Muscle layer of colon (tissue), 2 donors: ENCODE data around the gene ARL6IP1.
"Not testable (repeated sequence)": the region's sequence is repeated elsewhere in the genome, so short reads cannot be mapped to it uniquely, and the experiment has no call there.

Experiments used
- H3K27ac ChIP-seq: one replicate; pipeline ENCODE4 v1.7.0; 2013; ENCODE audit warnings: low read depth, mild to moderate bottlenecking, low read length, moderate library complexity
- H3K27me3 ChIP-seq, 2 donors: one replicate each; pipeline ENCODE4 v1.7.0; 2013; ENCODE audit warnings: low read length in 2 of 2, mild to moderate bottlenecking in 2 of 2; ENCODE audit not compliant: insufficient read depth in 2 of 2, control insufficient read depth in 1 of 2
- H3K36me3 ChIP-seq: one replicate; pipeline ENCODE4 v1.7.0; 2013; ENCODE audit warnings: mild to moderate bottlenecking, low read length; ENCODE audit not compliant: insufficient read depth
- H3K4me1 ChIP-seq: one replicate; pipeline ENCODE4 v1.7.0; 2013; ENCODE audit warnings: mild to moderate bottlenecking, low read length; ENCODE audit not compliant: insufficient read depth
- H3K4me3 ChIP-seq, 2 donors: one replicate each; pipeline ENCODE4 v1.7.0; 2013; ENCODE audit warnings: low read length in 2 of 2, low read depth in 1 of 2, mild to moderate bottlenecking in 1 of 2, moderate library complexity in 1 of 2
- H3K9ac ChIP-seq: one replicate; pipeline ENCODE4 v1.7.0; 2013; ENCODE audit warnings: low read length
- H3K9me3 ChIP-seq: one replicate; pipeline ENCODE4 v1.7.0; 2013; ENCODE audit warnings: mild to moderate bottlenecking, low read length
- donor health status: abdominal sarcoma.
- donor health status: Adenocarcinoma of cecum.

Gene ARL6IP1

GRCh38 chr16:18780460-18781026, 20.8 kb downstream of the ARL6IP1 start:
- not testable (repeated sequence) for H3K9ac ChIP-seq, H3K4me1 ChIP-seq, H3K27me3 ChIP-seq, H3K4me3 ChIP-seq, H3K9me3 ChIP-seq, H3K27ac ChIP-seq
- peaks cover 32% of the 10 kb centered on the region for H3K36me3 ChIP-seq

DNA sequence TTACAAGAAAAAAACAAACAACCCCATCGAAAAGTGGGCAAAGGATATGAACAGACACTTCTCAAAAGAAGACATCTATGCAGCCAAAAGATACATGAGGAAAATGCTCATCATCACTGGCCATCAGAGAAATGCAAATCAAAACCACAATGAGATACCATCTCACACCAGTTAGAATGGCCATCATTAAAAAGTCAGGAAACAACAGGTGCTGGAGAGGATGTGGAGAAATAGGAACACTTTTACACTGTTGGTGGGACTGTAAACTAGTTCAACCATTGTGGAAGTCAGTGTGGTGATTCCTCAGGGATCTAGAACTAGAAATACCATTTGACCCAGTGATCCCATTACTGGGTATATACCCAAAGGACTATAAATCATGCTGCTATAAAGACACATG, 23.7 kb downstream of the ARL6IP1 start:
- H3K9ac ChIP-seq: not testable (repeated sequence)

DNA sequence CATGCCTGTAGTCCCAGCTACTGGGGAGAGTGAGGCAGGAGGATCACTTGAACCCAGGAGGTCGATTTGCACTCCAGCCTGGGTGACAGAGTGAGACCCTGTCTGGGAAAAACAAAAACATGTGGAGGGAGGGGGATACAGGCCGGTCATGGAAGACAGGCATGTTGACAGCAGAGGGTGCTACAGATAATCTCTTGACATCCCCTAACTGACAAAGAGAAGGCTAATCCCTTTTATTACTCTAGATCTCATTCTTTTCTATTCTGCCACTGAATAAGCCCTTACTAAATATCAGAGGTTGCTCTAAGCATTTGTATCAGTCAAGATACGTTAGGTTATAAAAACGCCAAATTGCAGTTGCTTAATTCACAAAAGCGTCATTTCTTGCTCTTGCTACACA, 25.0 kb downstream of the ARL6IP1 start:
- H3K9ac ChIP-seq, H3K36me3 ChIP-seq, H3K27me3 ChIP-seq, H3K4me3 ChIP-seq, H3K27ac ChIP-seq, H3K4me1 ChIP-seq, H3K9me3 ChIP-seq: not testable (repeated sequence)

More for the DNA sequence above, 23.7 kb downstream of the ARL6IP1 start:
- not testable (repeated sequence) for H3K36me3 ChIP-seq, H3K4me1 ChIP-seq, H3K27ac ChIP-seq, H3K27me3 ChIP-seq, H3K9me3 ChIP-seq, H3K4me3 ChIP-seq

GRCh38 chr16:18774651-18775050, 26.7 kb downstream of the ARL6IP1 start:
- not testable (repeated sequence) for H3K9me3 ChIP-seq, H3K27me3 ChIP-seq, H3K27ac ChIP-seq, H3K9ac ChIP-seq, H3K4me3 ChIP-seq, H3K36me3 ChIP-seq, H3K4me1 ChIP-seq

DNA sequence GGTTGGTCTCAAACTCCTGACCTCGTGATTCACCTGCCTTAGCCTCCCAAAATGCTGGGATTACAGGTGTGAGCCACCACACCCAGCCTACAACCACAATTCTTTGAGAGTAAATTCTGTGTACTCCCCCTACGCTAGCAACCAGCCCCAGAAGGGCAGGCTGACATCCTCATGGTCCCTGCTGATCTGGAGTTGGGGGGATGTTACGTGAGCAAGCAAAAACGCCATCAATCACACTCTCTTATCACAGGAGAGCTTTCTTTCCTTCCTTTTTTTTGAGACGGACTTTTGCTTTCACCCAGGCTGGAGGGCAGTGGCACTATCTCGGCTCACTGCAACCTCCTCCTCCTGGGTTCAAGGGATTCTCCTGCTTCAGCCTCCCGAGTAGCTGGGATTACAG, 29.2 kb downstream of the ARL6IP1 start:
- H3K36me3 ChIP-seq, H3K9me3 ChIP-seq, H3K27ac ChIP-seq, H3K4me1 ChIP-seq, H3K4me3 ChIP-seq, H3K9ac ChIP-seq, H3K27me3 ChIP-seq: not testable (repeated sequence)

DNA sequence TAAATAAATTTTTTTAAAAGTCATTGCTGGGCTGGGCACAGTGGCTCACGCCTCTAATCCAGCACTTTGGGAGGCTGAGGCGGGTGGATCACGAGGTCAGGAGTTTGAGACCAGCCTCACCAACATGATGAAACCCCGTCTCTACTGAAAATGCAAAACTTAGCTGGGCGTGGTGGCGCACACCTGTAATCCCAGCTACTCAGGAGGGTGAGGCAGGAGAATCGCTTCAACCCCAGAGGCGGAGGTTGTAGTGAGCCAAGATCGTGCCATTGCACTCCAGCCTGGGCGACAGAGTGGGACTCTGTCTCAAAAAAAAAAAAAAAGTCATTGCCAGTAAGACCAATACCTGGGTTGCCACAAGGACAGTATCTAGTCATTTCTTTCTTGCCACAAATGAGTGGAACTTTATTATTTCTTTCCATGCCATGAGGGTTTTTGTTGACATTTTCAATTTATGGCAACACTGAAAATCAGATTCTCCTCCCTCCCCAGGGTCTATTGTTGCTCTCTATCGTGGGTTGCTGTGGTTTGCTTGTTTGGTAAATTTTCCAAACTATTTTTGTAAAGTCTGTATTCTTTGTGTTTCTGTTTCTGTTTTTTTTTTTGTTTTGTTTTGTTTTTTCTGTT, 30.9 kb downstream of the ARL6IP1 start:
- H3K9me3 ChIP-seq, H3K27ac ChIP-seq, H3K9ac ChIP-seq, H3K36me3 ChIP-seq, H3K4me1 ChIP-seq, H3K27me3 ChIP-seq, H3K4me3 ChIP-seq: not testable (repeated sequence)

GRCh38 chr16:18767217-18767616, 34.1 kb downstream of the ARL6IP1 start:
- not testable (repeated sequence) for H3K9ac ChIP-seq, H3K9me3 ChIP-seq, H3K4me3 ChIP-seq, H3K27me3 ChIP-seq, H3K36me3 ChIP-seq, H3K27ac ChIP-seq, H3K4me1 ChIP-seq

- H3K9ac ChIP-seq, H3K27ac ChIP-seq, H3K4me1 ChIP-seq, H3K4me3 ChIP-seq, H3K9me3 ChIP-seq, H3K27me3 ChIP-seq, H3K36me3 ChIP-seq: not testable (repeated sequence)
Observed at GRCh38 chr16:18762713-18763112, 38.6 kb downstream of the ARL6IP1 start.

DNA sequence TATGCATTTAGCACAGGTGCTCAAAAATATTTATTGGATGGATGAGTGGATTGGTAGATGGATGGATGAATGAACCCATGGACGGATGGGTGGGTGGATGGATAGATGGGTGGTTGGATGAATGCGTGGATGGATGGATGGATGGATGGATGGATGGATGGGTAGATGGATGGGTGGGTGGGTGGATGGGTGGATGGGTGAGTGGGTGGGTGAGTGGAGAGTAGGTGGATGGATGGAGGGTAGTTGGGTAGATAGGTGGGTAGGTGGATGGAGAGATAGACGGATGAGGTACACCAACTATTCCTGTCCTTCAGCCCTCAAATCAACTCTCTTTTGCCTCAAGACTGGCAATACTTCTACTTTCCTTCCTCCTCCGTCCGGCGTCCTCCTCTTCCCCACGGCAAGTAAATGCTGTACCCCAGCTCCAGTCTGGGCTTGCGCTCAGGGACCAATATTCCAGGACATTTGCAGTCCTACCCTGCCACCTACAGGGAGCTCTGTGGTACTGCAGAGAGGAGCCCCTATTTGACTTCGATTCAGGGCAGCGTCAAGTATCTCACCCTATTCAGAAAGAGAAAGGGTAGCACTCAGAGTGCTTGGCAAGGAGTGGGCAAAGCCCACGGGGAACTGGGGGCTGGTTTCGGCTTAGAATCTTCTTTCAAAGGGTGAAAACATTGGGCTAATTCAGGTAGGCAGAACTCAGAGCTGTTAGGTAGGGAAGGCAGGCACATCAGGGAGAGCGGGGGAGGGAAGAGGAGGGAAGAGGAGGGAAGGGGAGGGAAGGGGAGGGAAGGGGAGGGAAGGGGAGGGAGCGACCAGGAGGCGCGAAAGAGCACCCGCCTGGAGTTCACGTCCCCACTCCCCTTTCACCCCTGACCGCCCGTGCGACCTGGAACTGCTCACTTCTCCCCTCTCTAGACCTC, 41.5 kb downstream of the ARL6IP1 start:
- H3K27ac ChIP-seq, H3K9ac ChIP-seq, H3K4me1 ChIP-seq, H3K27me3 ChIP-seq, H3K36me3 ChIP-seq, H3K4me3 ChIP-seq, H3K9me3 ChIP-seq: not testable (repeated sequence)

- not testable (repeated sequence) for H3K36me3 ChIP-seq, H3K27ac ChIP-seq, H3K9ac ChIP-seq, H3K9me3 ChIP-seq, H3K27me3 ChIP-seq, H3K4me1 ChIP-seq, H3K4me3 ChIP-seq
Observed at GRCh38 chr16:18757960-18758660, 43.2 kb downstream of the ARL6IP1 start.

DNA sequence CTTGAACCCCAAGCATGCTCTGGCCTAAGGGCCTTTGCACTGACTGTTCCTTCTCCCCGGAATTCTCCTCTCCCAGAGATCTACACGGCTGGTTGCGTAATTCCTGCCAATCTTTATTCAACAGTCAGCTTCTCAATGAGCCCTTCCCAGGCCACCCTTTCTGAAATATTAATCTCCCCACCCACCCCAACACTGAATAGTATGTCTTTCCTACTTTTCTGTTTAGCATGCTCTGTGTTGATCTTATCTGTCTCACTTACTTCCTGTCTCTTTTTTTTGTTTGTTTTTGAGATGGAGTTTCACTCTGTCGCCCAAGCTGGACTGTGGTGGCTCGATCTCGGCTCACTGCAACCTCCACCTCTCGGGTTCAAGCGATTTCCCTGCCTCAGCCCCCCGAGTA, 44.7 kb downstream of the ARL6IP1 start:
- H3K27me3 ChIP-seq, H3K4me3 ChIP-seq, H3K36me3 ChIP-seq, H3K4me1 ChIP-seq, H3K9ac ChIP-seq, H3K9me3 ChIP-seq, H3K27ac ChIP-seq: not testable (repeated sequence)
